ENCODE measurements around the gene RAMAC. TPM values are rescaled to one million over a fixed set of nuclear protein-coding genes. Genes with fewer than 3 reads are reported as not detected.

RAMAC gene
- total and polyA plus RNA-seq, 2 of the 4 experiments (the other 2 are of a cell fraction): 23.6 to 29.6 TPM

GRCh38 chr15:83010709-83011270, 24.8 kb downstream of the RAMAC start (continued):
- peak; percentile 69 for TF ChIP-seq RAD21 (IDR thresholded peaks at IDR 0.05; ENCODE audit: low read length)
- no peak for TF ChIP-seq RFX5 (IDR thresholded peaks at IDR 0.05; ENCODE audit: low read depth, low read length)

- Histone ChIP-seq H4K5ac (ENCODE audit: low read depth, low read length) (peak within 1 kb of the TSS; percentile 95), H3K14ac (replicated peaks; ENCODE audit: low read depth, low read length) (peak within 1 kb of the TSS; percentile 80), H3K18ac (ENCODE audit: low read depth, low read length) (peak within 1 kb of the TSS; percentile 87), H3K27me3 (ENCODE audit: control insufficient read depth, insufficient read depth, low read length) (no peaks in the 10 kb centered on the region), H3K4me1 (ENCODE audit: control insufficient read depth, insufficient read depth, low read length) (peaks cover 10% of the 10 kb centered on the region), H3K79me1 (ENCODE audit: low read depth in 1 of 2, low read length in 2 of 2) (peaks cover 12 to 44% of the 10 kb centered on the region in 2 experiments; a peak in 3 of 4 replicates), H4K8ac (ENCODE audit: low read depth in 2 of 2, low read length in 2 of 2) (peak within 1 kb of the TSS; percentile 96 to 97), H3K9me1 (ENCODE audit: insufficient read depth, low read length) (peaks cover 9% of the 10 kb centered on the region; the same call in 1 of the 2 replicates), H3K36me3 (ENCODE audit: control insufficient read depth, insufficient read depth, low read length) (peaks cover 9% of the 10 kb centered on the region), H3K4me2 (ENCODE audit: low read depth, low read length) (peak within 1 kb of the TSS; percentile 92), H3K27ac (ENCODE audit: insufficient read depth, low read length) (peak within 1 kb of the TSS; percentile 75), H3K23ac (ENCODE audit: low read depth, low read length) (peak within 1 kb of the TSS; percentile 50), H4K20me1 (ENCODE audit: insufficient read depth, low read length) (no peaks in the 10 kb centered on the region), H3K9ac (ENCODE audit: low read depth, low read length) (peak within 1 kb of the TSS; percentile 84), H2BK120ac (ENCODE audit: low read depth, low read length) (peak within 1 kb of the TSS; percentile 61), H2BK15ac (ENCODE audit: low read depth, low read length) (peak within 1 kb of the TSS; percentile 42; the same call in 2 of the 3 replicates), H3K4me3 (ENCODE audit: insufficient read depth, low read depth, low read length) (peak within 1 kb of the TSS; percentile 90), H3K9me3 (ENCODE audit: control insufficient read depth, insufficient read depth, low read length) (no peaks in the 10 kb centered on the region), H3K4ac (ENCODE audit: low read depth, low read length) (peak within 1 kb of the TSS; percentile 82), H3K56ac (ENCODE audit: extremely low read depth, insufficient read depth, low read length) (peak within 1 kb of the TSS; percentile 68), H2BK20ac (ENCODE audit: low read depth, low read length) (0 out of 2 replicates have a peak within 1 kb of the TSS, but pooled peaks have one; percentile 14), H2AK9ac (replicated peaks; ENCODE audit: low read depth, low read length, poor library complexity) (peak within 1 kb of the TSS; percentile 87), H4K91ac (ENCODE audit: insufficient read depth, low read depth, low read length) (peak within 1 kb of the TSS; percentile 92), H2AFZ (replicated peaks; ENCODE audit: low read length, poor library complexity) (peak within 1 kb of the TSS; percentile 96), H2AK5ac (ENCODE audit: low read depth, low read length) (peak within 1 kb of the TSS; percentile 97), H2BK5ac (ENCODE audit: low read depth, low read length, poor library complexity, severe bottlenecking) (peak within 1 kb of the TSS; percentile 51)
- ATAC-seq (ENCODE audit: low read depth) (peak; percentile 92), DNase-seq (peak; percentile 90)
- 3% methylated on average over 37 of the region's 64 CpGs; no CpG with 5 or more reads in 1 of the 2 experiments for WGBS, 2 experiments (ENCODE audit: extremely low coverage in 2 of 2, insufficient read length in 1 of 2)
- POLR2A ChIA-PET (ENCODE audit: unreplicated experiment): interaction anchor here (0.5 kb wide), 1 partner anchor 55 kb away, joined by 4 read pairs; no protein-coding TSS in a partner anchor
- BruUV-seq (replicated peaks): no TSS peak
- in situ Hi-C loops (cut with MboI; ENCODE audit: low sequenced_read_pairs) (no loop called here), intact Hi-C loops (cut with micrococcal nuclease) (loop anchor here (1.0 to 10.0 kb wide), 5 partner anchors 101 to 546 kb away; partner anchors contain the start of gene BNC1), dilution Hi-C loops (cut with HindIII; ENCODE audit: low sequenced_read_pairs, unreplicated experiment) (no loop called here)
- CTCF ChIA-PET: interaction anchor here (0.5 to 1.5 kb wide), 13 partner anchors 9 to 468 kb away, joined by 3 to 6 read pairs (median 3); no protein-coding TSS in a partner anchor
- TF ChIP-seq MAZ (IDR thresholded peaks at IDR 0.05; ENCODE audit: borderline replicate concordance, low read depth, low read length) (peak; percentile 61; the same call in 1 of the 2 replicates), SMC3 (IDR thresholded peaks at IDR 0.05; ENCODE audit: low read depth, low read length) (peak; percentile 19; the same call in 1 of the 2 replicates), FOS (IDR thresholded peaks at IDR 0.05; ENCODE audit: low read depth, low read length) (no peak), BHLHE40 (IDR thresholded peaks at IDR 0.05; ENCODE audit: low read depth, low read length) (peak; percentile 76), RFX5 (IDR thresholded peaks at IDR 0.05; ENCODE audit: low read depth, low read length) (no peak), POLR2A (IDR thresholded peaks at IDR 0.05; ENCODE audit: low read depth, low read length) (peak; percentile 56; the same call in 1 of the 2 replicates), RAD21 (IDR thresholded peaks at IDR 0.05; ENCODE audit: low read length) (peak; percentile 48), USF2 (IDR thresholded peaks at IDR 0.05; ENCODE audit: low read depth, low read length) (0 out of 2 replicates have a peak, but pooled peaks have one; percentile 19), MXI1 (IDR thresholded peaks at IDR 0.05; ENCODE audit: borderline replicate concordance, low read depth, low read length) (peak; percentile 82), RCOR1 (IDR thresholded peaks at IDR 0.05; ENCODE audit: insufficient replicate concordance, low read length) (no peak), NFE2L2 (IDR thresholded peaks at IDR 0.05; ENCODE audit: low read depth, low read length) (no peak)
Measured at GRCh38 chr15:83011271-83012075, 25.5 kb downstream of the RAMAC start, which contains the start of gene C15orf40. Gene C15orf40, minus strand, starts transcription at chr15:83011639. Its CDS starts 32 bp downstream, at chr15:83011607.
